ENCODE measurements around the gene HMBS. TPM values are rescaled to one million over a fixed set of nuclear protein-coding genes. Genes with fewer than 3 reads are reported as not detected.

The HMBS gene
- total RNA-seq, 6 experiments from 2014 or later, result 11.3 to 35.3 (median 14.6) TPM

GRCh38 chr11:119049081-119049480, 35.6 kb upstream of the HMBS start:
- DNase-seq, result no peak
- ATAC-seq, result no peak

GRCh38 chr11:119051440-119052162, 33.1 kb upstream of the HMBS start:
- no peak for TF ChIP-seq CTCF (IDR thresholded peaks at IDR 0.05)
- TF ChIP-seq POLR2A (IDR thresholded peaks at IDR 0.05), result no peak
- Histone ChIP-seq H3K4me1 (peaks cover 0 to 12% (median 0%) of the 10 kb centered on the region in 4 donors), H3K27ac (no peak overlapping the region), H3K4me3 (no peak overlapping the region), H3K27me3 (no peaks in the 10 kb centered on the region), H3K36me3 (peaks cover 21 to 86% (median 57%) of the 10 kb centered on the region in 4 donors), H3K9me3 (no peaks in the 10 kb centered on the region)
- ATAC-seq (no peak), DNase-seq (no peak)
- WGBS (ENCODE audit: insufficient coverage, low coverage, low lambda C conversion rate, missing lambda C conversion rate), result 86% methylated on average over 12 of the region's 17 CpGs
- intact Hi-C loops (cut with DNase I), result no loop called here

More at GRCh38 chr11:119049081-119049480, 35.6 kb upstream of the HMBS start:
- 100% methylated on average over 1 of the region's 7 CpGs for WGBS (ENCODE audit: insufficient coverage, low coverage, low lambda C conversion rate, missing lambda C conversion rate)
- peaks cover 14 to 93% (median 59%) of the 10 kb centered on the region in 4 donors for H3K36me3 ChIP-seq
- H3K27me3 ChIP-seq, result no peaks in the 10 kb centered on the region
- no peak for TF ChIP-seq CTCF (IDR thresholded peaks at IDR 0.05)
- TF ChIP-seq POLR2A (IDR thresholded peaks at IDR 0.05), result no peak
- H3K4me3 ChIP-seq, result no peak overlapping the region
- intact Hi-C loops (cut with DNase I), result no loop called here
- no peak overlapping the region for H3K27ac ChIP-seq
- H3K4me1 ChIP-seq, result no peaks in the 10 kb centered on the region
- no peaks in the 10 kb centered on the region for H3K9me3 ChIP-seq

GRCh38 chr11:119052163-119052814, 32.4 kb upstream of the HMBS start:
- TF ChIP-seq CTCF (IDR thresholded peaks at IDR 0.05) (no peak), POLR2A (IDR thresholded peaks at IDR 0.05) (no peak)
- Histone ChIP-seq H3K27ac (no peak overlapping the region), H3K4me3 (no peak overlapping the region), H3K36me3 (peaks cover 21 to 79% (median 54%) of the 10 kb centered on the region in 4 donors), H3K9me3 (no peaks in the 10 kb centered on the region), H3K27me3 (no peaks in the 10 kb centered on the region), H3K4me1 (peaks cover 0 to 12% (median 0%) of the 10 kb centered on the region in 4 donors)
- 95% methylated on average over 18 of the region's 23 CpGs for WGBS (ENCODE audit: insufficient coverage, low coverage, low lambda C conversion rate, missing lambda C conversion rate)
- ATAC-seq, result no peak
- intact Hi-C loops (cut with DNase I), result no loop called here
- DNase-seq, result no peak

- no peak for ATAC-seq
- DNase-seq, result no peak
- intact Hi-C loops (cut with DNase I), result no loop called here
Observed at GRCh38 chr11:119054418-119054817, 30.3 kb upstream of the HMBS start.

More at GRCh38 chr11:119054418-119054817, 30.3 kb upstream of the HMBS start:
- Histone ChIP-seq H3K27me3 (no peaks in the 10 kb centered on the region), H3K4me3 (no peak overlapping the region), H3K4me1 (peaks cover 0 to 19% (median 3%) of the 10 kb centered on the region in 4 donors), H3K9me3 (no peaks in the 10 kb centered on the region), H3K36me3 (peaks cover 12 to 57% (median 40%) of the 10 kb centered on the region in 4 donors), H3K27ac (no peak overlapping the region)
- no peak for TF ChIP-seq CTCF (IDR thresholded peaks at IDR 0.05)
- WGBS (ENCODE audit: insufficient coverage, low coverage, low lambda C conversion rate, missing lambda C conversion rate), result 70% methylated on average over 2 of the region's 10 CpGs
